ENCODE measurements around the gene PRR33.

- no peak for TF ChIP-seq CTCF (IDR thresholded peaks at IDR 0.05 in 2 of 3, conservative IDR thresholded peaks at IDR 0.05 in 1 of 3; ENCODE audit: control insufficient read depth in 2 of 3, extremely low read depth in 1 of 3, insufficient read depth in 1 of 3, low read depth in 3 of 3, low read length in 3 of 3)
- TF ChIP-seq ASH2L (IDR thresholded peaks at IDR 0.05; ENCODE audit: borderline replicate concordance, low read depth), result no peak
- no peak for TF ChIP-seq TCF7 (IDR thresholded peaks at IDR 0.05; ENCODE audit: borderline replicate concordance)
- TF ChIP-seq POLR2AphosphoS5 (IDR thresholded peaks at IDR 0.05; ENCODE audit: low read length), result no peak
- TF ChIP-seq RAD21 (IDR thresholded peaks at IDR 0.05; ENCODE audit: insufficient read depth, low read depth, low read length), result no peak
- TF ChIP-seq ETV6 (conservative IDR thresholded peaks at IDR 0.05 in 1 of 2, IDR thresholded peaks at IDR 0.05 in 1 of 2; ENCODE audit: borderline replicate concordance in 1 of 2, low read depth in 1 of 2), result no peak
- no peak for TF ChIP-seq EGR1 (IDR thresholded peaks at IDR 0.05; ENCODE audit: borderline replicate concordance in 1 of 2, low read depth in 2 of 2, low read length in 2 of 2)
- no peak for TF ChIP-seq POLR2A (IDR thresholded peaks at IDR 0.05; ENCODE audit: low read depth, low read length)
- no peak for TF ChIP-seq POLR2AphosphoS2 (IDR thresholded peaks at IDR 0.05; ENCODE audit: low read depth, low read length)
- no peak for TF ChIP-seq ZNF217 (IDR thresholded peaks at IDR 0.05)
Measured at GRCh38 chr11:1845095-1845429, 46.6 kb downstream of the PRR33 start.
